ENCODE measurements around the gene HSD17B14. TPM values are rescaled to one million over a fixed set of nuclear protein-coding genes. Genes with fewer than 3 reads are reported as not detected.

The HSD17B14 gene
- total and polyA plus RNA-seq, 9 of the 15 experiments (the other 6 are each of a cell fraction or from before 2014, with no cell fraction given) = 0.16 TPM; not detected in 8

- TF ChIP-seq ZNF398 (CRISPR knock-in tag; IDR thresholded peaks at IDR 0.05) (no peak), ZNF79 (CRISPR knock-in tag; IDR thresholded peaks at IDR 0.05; ENCODE audit: low read depth) (no peak), HMBOX1 (IDR thresholded peaks at IDR 0.05) (peak; percentile 94), E2F6 (IDR thresholded peaks at IDR 0.05; ENCODE audit: borderline replicate concordance in 1 of 2, extremely low read depth in 1 of 2, insufficient read depth in 1 of 2, insufficient read length in 1 of 2, low read depth in 1 of 2, low read length in 1 of 2, poor library complexity in 1 of 2, severe bottlenecking in 1 of 2) (no peak), MIER1 (IDR thresholded peaks at IDR 0.05; ENCODE audit: low read depth) (no peak), NR3C1 (CRISPR knock-in tag; IDR thresholded peaks at IDR 0.05) (no peak), SUPT5H (IDR thresholded peaks at IDR 0.05) (peak; percentile 66), SMARCB1 (IDR thresholded peaks at IDR 0.05; ENCODE audit: insufficient read length, low read depth) (no peak), TOE1 (IDR thresholded peaks at IDR 0.05; ENCODE audit: borderline replicate concordance) (no peak), TOE1 (CRISPR knock-in tag; IDR thresholded peaks at IDR 0.05; ENCODE audit: borderline replicate concordance, low read depth) (no peak), ZNF561 (CRISPR knock-in tag; conservative IDR thresholded peaks at IDR 0.05) (no peak), RBM22 (IDR thresholded peaks at IDR 0.05; ENCODE audit: low read depth, low read length, poor library complexity, severe bottlenecking) (no peak), RB1 (IDR thresholded peaks at IDR 0.05; ENCODE audit: low read depth) (0 out of 2 replicates have a peak, but pooled peaks have one; percentile 53), ZNF23 (CRISPR knock-in tag; IDR thresholded peaks at IDR 0.05) (no peak), ZNF764 (CRISPR knock-in tag; IDR thresholded peaks at IDR 0.05; ENCODE audit: low read depth) (no peak), KDM1A (IDR thresholded peaks at IDR 0.05) (no peak), CREM (IDR thresholded peaks at IDR 0.05; ENCODE audit: low read depth) (peak; percentile 75; the same call in 1 of the 2 replicates), HOMEZ (CRISPR knock-in tag; IDR thresholded peaks at IDR 0.05) (no peak), SP1 (CRISPR knock-in tag; IDR thresholded peaks at IDR 0.05) (peak; percentile 85), NFE2 (IDR thresholded peaks at IDR 0.05; ENCODE audit: low read depth) (peak; percentile 42), ZBTB43 (CRISPR knock-in tag; IDR thresholded peaks at IDR 0.05) (no peak), ZFPM2 (CRISPR knock-in tag; IDR thresholded peaks at IDR 0.05) (no peak)
These were observed 23.7 kb upstream of the HSD17B14 start (continued) for GRCh38 chr19:48859711-48860572.

Measured in K562 (cell line).